Stimulated activated CD8-positive, alpha-beta memory T cell treated with anti-CD3 and anti-CD28 coated beads, Interleukin-15, amount 100 ng/mL, for 1 hour (primary cell): ENCODE measurements around the gene MDFIC.

Source experiments
- DNase-seq: peaks from one replicate; pipeline ENCODE4 v3.0.0-alpha.2; 2020; ENCODE audit warnings: low read depth

MDFIC gene

GRCh38 chr7:114997487-114998404 is 75.9 kb downstream of the MDFIC start:
- DNase-seq: no peak

- no peak for DNase-seq
These were observed 82.2 kb downstream of the MDFIC start for GRCh38 chr7:115004121-115004520.

GRCh38 chr7:115005251-115005650 is 83.4 kb downstream of the MDFIC start:
- no peak for DNase-seq

- no peak for DNase-seq
These were observed 84.1 kb downstream of the MDFIC start for GRCh38 chr7:115005953-115006352.

- DNase-seq: no peak
These were observed 85.9 kb downstream of the MDFIC start for GRCh38 chr7:115007751-115008150.

GRCh38 chr7:115008465-115009114 is 86.7 kb downstream of the MDFIC start:
- DNase-seq: no peak

GRCh38 chr7:115009139-115009538 is 87.2 kb downstream of the MDFIC start:
- DNase-seq: no peak

GRCh38 chr7:115009736-115010440 is 88.0 kb downstream of the MDFIC start:
- no peak for DNase-seq

GRCh38 chr7:115010441-115010820 is 88.5 kb downstream of the MDFIC start:
- DNase-seq: no peak

- no peak for DNase-seq
These were observed 92.0 kb downstream of the MDFIC start for GRCh38 chr7:115013886-115014285.

GRCh38 chr7:115014794-115015193 is 92.9 kb downstream of the MDFIC start:
- DNase-seq: no peak

GRCh38 chr7:115015619-115016018 is 93.7 kb downstream of the MDFIC start:
- DNase-seq: no peak

GRCh38 chr7:115019882-115020605 is 98.2 kb downstream of the MDFIC start:
- no peak for DNase-seq

- DNase-seq: no peak
These were observed 101.3 kb downstream of the MDFIC start for GRCh38 chr7:115023219-115023618.

GRCh38 chr7:115024276-115024675 is 102.4 kb downstream of the MDFIC start:
- no peak for DNase-seq

GRCh38 chr7:115032715-115033703 is 111.1 kb downstream of the MDFIC start:
- no peak for DNase-seq

GRCh38 chr7:115033917-115034459 is 112.1 kb downstream of the MDFIC start:
- no peak for DNase-seq

- DNase-seq: no peak
These were observed 112.6 kb downstream of the MDFIC start for GRCh38 chr7:115034515-115034914.

- DNase-seq: no peak
These were observed 115.4 kb downstream of the MDFIC start for GRCh38 chr7:115037128-115037802.

GRCh38 chr7:115038158-115038557 is 116.3 kb downstream of the MDFIC start:
- no peak for DNase-seq
